ENCODE data around the gene KLHDC4. TPM values are rescaled to one million over a fixed set of nuclear protein-coding genes. Genes with fewer than 3 reads are reported as not detected.
"Not testable (repeated sequence)": the region's sequence is repeated elsewhere in the genome, so short reads cannot be mapped to it uniquely, and the experiment has no call there.

KLHDC4 gene
- 20.4 TPM for total RNA-seq

- Histone ChIP-seq H3K9me3 (ENCODE audit: control insufficient read depth in 3 of 3, low read length in 3 of 3) (no peaks in the 10 kb centered on the region), H3K4me3 (ENCODE audit: low read length in 3 of 3) (peak within 1 kb of the TSS; percentile 82 to 92 (median 89)), H3K36me3 (ENCODE audit: control insufficient read depth in 3 of 3, insufficient read depth in 3 of 3, low read length in 3 of 3) (peaks cover 14 to 32% (median 24%) of the 10 kb centered on the region in 3 donors), H3K27me3 (ENCODE audit: control insufficient read depth in 3 of 3, insufficient read depth in 3 of 3, low read length in 3 of 3) (no peaks in the 10 kb centered on the region), H3K4me1 (ENCODE audit: control insufficient read depth in 3 of 3, insufficient read depth in 3 of 3, low read length in 3 of 3) (peaks cover 14 to 25% (median 14%) of the 10 kb centered on the region in 3 donors), H3K9ac (ENCODE audit: low read depth in 1 of 3, low read length in 3 of 3) (peak within 1 kb of the TSS; percentile 89 to 92 (median 90)), H3K27ac (ENCODE audit: low read depth, low read length) (peak within 1 kb of the TSS; percentile 88)
These were observed at the start of gene KLHDC4 for GRCh38 chr16:87765776-87766484. KLHDC4 (minus strand) TSS chr16:87765986; CDS start chr16:87765890, 96 bp downstream.

- no peak overlapping the region for H3K27ac ChIP-seq (ENCODE audit: low read depth, low read length)
These were observed 49.8 kb upstream of the KLHDC4 start for GRCh38 chr16:87815567-87815966.

GRCh38 chr16:87812200-87812656 lies 46.4 kb upstream of the KLHDC4 start:
- H3K4me3 ChIP-seq (ENCODE audit: low read length in 3 of 3) = no peak overlapping the region
- no peak overlapping the region for H3K9ac ChIP-seq (ENCODE audit: low read depth in 1 of 3, low read length in 3 of 3)
- peaks cover 0 to 6% (median 0%) of the 10 kb centered on the region in 3 donors for H3K27me3 ChIP-seq (ENCODE audit: control insufficient read depth in 3 of 3, insufficient read depth in 3 of 3, low read length in 3 of 3)
- no peaks in the 10 kb centered on the region for H3K36me3 ChIP-seq (ENCODE audit: control insufficient read depth in 3 of 3, insufficient read depth in 3 of 3, low read length in 3 of 3)
- H3K9me3 ChIP-seq (ENCODE audit: control insufficient read depth in 3 of 3, low read length in 3 of 3) = no peaks in the 10 kb centered on the region
- H3K4me1 ChIP-seq (ENCODE audit: control insufficient read depth in 3 of 3, insufficient read depth in 3 of 3, low read length in 3 of 3) = peaks cover 0 to 10% (median 3%) of the 10 kb centered on the region in 3 donors
- no peak overlapping the region for H3K27ac ChIP-seq (ENCODE audit: low read depth, low read length)

More at GRCh38 chr16:87815567-87815966, 49.8 kb upstream of the KLHDC4 start:
- H3K4me1 ChIP-seq (ENCODE audit: control insufficient read depth in 3 of 3, insufficient read depth in 3 of 3, low read length in 3 of 3) = peaks cover 0 to 10% (median 3%) of the 10 kb centered on the region in 3 donors
- peaks cover 0 to 2% (median 0%) of the 10 kb centered on the region in 3 donors for H3K9me3 ChIP-seq (ENCODE audit: control insufficient read depth in 3 of 3, low read length in 3 of 3)
- no peaks in the 10 kb centered on the region for H3K27me3 ChIP-seq (ENCODE audit: control insufficient read depth in 3 of 3, insufficient read depth in 3 of 3, low read length in 3 of 3)
- H3K9ac ChIP-seq (ENCODE audit: low read depth in 1 of 3, low read length in 3 of 3) = peak overlapping the region in 1 of 3 donors; percentile 54
- no peaks in the 10 kb centered on the region for H3K36me3 ChIP-seq (ENCODE audit: control insufficient read depth in 3 of 3, insufficient read depth in 3 of 3, low read length in 3 of 3)
- no peak overlapping the region for H3K4me3 ChIP-seq (ENCODE audit: low read length in 3 of 3)

GRCh38 chr16:87811454-87811853 lies 45.7 kb upstream of the KLHDC4 start:
- not testable (repeated sequence) for H3K27ac ChIP-seq (ENCODE audit: low read depth, low read length); H3K36me3 ChIP-seq (ENCODE audit: control insufficient read depth in 3 of 3, insufficient read depth in 3 of 3, low read length in 3 of 3); H3K9me3 ChIP-seq (ENCODE audit: control insufficient read depth in 3 of 3, low read length in 3 of 3); H3K4me3 ChIP-seq (ENCODE audit: low read length in 3 of 3); H3K9ac ChIP-seq (ENCODE audit: low read depth in 1 of 3, low read length in 3 of 3)
- Histone ChIP-seq H3K4me1 (ENCODE audit: control insufficient read depth in 3 of 3, insufficient read depth in 3 of 3, low read length in 3 of 3) (peaks cover 0 to 11% (median 3%) of the 10 kb centered on the region in 3 donors), H3K27me3 (ENCODE audit: control insufficient read depth in 3 of 3, insufficient read depth in 3 of 3, low read length in 3 of 3) (peaks cover 0 to 13% (median 0%) of the 10 kb centered on the region in 3 donors)

GRCh38 chr16:87809150-87809902 lies 43.5 kb upstream of the KLHDC4 start:
- Histone ChIP-seq H3K4me3 (ENCODE audit: low read length in 3 of 3) (no peak overlapping the region), H3K36me3 (ENCODE audit: control insufficient read depth in 3 of 3, insufficient read depth in 3 of 3, low read length in 3 of 3) (no peaks in the 10 kb centered on the region), H3K27ac (ENCODE audit: low read depth, low read length) (no peak overlapping the region)

GRCh38 chr16:87808108-87808507 lies 42.3 kb upstream of the KLHDC4 start:
- Histone ChIP-seq H3K27me3 (ENCODE audit: control insufficient read depth in 3 of 3, insufficient read depth in 3 of 3, low read length in 3 of 3) (peaks cover 0 to 19% (median 3%) of the 10 kb centered on the region in 3 donors), H3K36me3 (ENCODE audit: control insufficient read depth in 3 of 3, insufficient read depth in 3 of 3, low read length in 3 of 3) (no peaks in the 10 kb centered on the region), H3K4me1 (ENCODE audit: control insufficient read depth in 3 of 3, insufficient read depth in 3 of 3, low read length in 3 of 3) (peaks cover 0 to 3% (median 0%) of the 10 kb centered on the region in 3 donors), H3K9me3 (ENCODE audit: control insufficient read depth in 3 of 3, low read length in 3 of 3) (no peaks in the 10 kb centered on the region), H3K9ac (ENCODE audit: low read depth in 1 of 3, low read length in 3 of 3) (no peak overlapping the region), H3K4me3 (ENCODE audit: low read length in 3 of 3) (no peak overlapping the region), H3K27ac (ENCODE audit: low read depth, low read length) (no peak overlapping the region)

More at GRCh38 chr16:87809150-87809902, 43.5 kb upstream of the KLHDC4 start:
- Histone ChIP-seq H3K27me3 (ENCODE audit: control insufficient read depth in 3 of 3, insufficient read depth in 3 of 3, low read length in 3 of 3) (peaks cover 0 to 19% (median 3%) of the 10 kb centered on the region in 3 donors), H3K9me3 (ENCODE audit: control insufficient read depth in 3 of 3, low read length in 3 of 3) (no peaks in the 10 kb centered on the region), H3K9ac (ENCODE audit: low read depth in 1 of 3, low read length in 3 of 3) (no peak overlapping the region), H3K4me1 (ENCODE audit: control insufficient read depth in 3 of 3, insufficient read depth in 3 of 3, low read length in 3 of 3) (peaks cover 0 to 3% (median 0%) of the 10 kb centered on the region in 3 donors)

GRCh38 chr16:87806641-87807546 lies 41.1 kb upstream of the KLHDC4 start:
- H3K9me3 ChIP-seq (ENCODE audit: control insufficient read depth in 3 of 3, low read length in 3 of 3) = no peaks in the 10 kb centered on the region
- no peaks in the 10 kb centered on the region for H3K36me3 ChIP-seq (ENCODE audit: control insufficient read depth in 3 of 3, insufficient read depth in 3 of 3, low read length in 3 of 3)
- peak overlapping the region in 1 of 3 donors; percentile 20 for H3K4me3 ChIP-seq (ENCODE audit: low read length in 3 of 3)
- H3K27ac ChIP-seq (ENCODE audit: low read depth, low read length) = no peak overlapping the region
- no peak overlapping the region for H3K9ac ChIP-seq (ENCODE audit: low read depth in 1 of 3, low read length in 3 of 3)
- peaks cover 0 to 19% (median 3%) of the 10 kb centered on the region in 3 donors for H3K27me3 ChIP-seq (ENCODE audit: control insufficient read depth in 3 of 3, insufficient read depth in 3 of 3, low read length in 3 of 3)
- peaks cover 0 to 3% (median 0%) of the 10 kb centered on the region in 3 donors for H3K4me1 ChIP-seq (ENCODE audit: control insufficient read depth in 3 of 3, insufficient read depth in 3 of 3, low read length in 3 of 3)

- Histone ChIP-seq H3K36me3 (ENCODE audit: control insufficient read depth in 3 of 3, insufficient read depth in 3 of 3, low read length in 3 of 3) (no peaks in the 10 kb centered on the region), H3K27ac (ENCODE audit: low read depth, low read length) (no peak overlapping the region), H3K9ac (ENCODE audit: low read depth in 1 of 3, low read length in 3 of 3) (no peak overlapping the region), H3K9me3 (ENCODE audit: control insufficient read depth in 3 of 3, low read length in 3 of 3) (no peaks in the 10 kb centered on the region), H3K27me3 (ENCODE audit: control insufficient read depth in 3 of 3, insufficient read depth in 3 of 3, low read length in 3 of 3) (peaks cover 0 to 19% (median 3%) of the 10 kb centered on the region in 3 donors), H3K4me3 (ENCODE audit: low read length in 3 of 3) (peak overlapping the region in 1 of 3 donors; percentile 20), H3K4me1 (ENCODE audit: control insufficient read depth in 3 of 3, insufficient read depth in 3 of 3, low read length in 3 of 3) (peaks cover 0 to 3% (median 0%) of the 10 kb centered on the region in 3 donors)
These were observed 40.5 kb upstream of the KLHDC4 start for GRCh38 chr16:87806261-87806640.

- Histone ChIP-seq H3K9me3 (ENCODE audit: control insufficient read depth in 3 of 3, low read length in 3 of 3) (no peaks in the 10 kb centered on the region), H3K4me3 (ENCODE audit: low read length in 3 of 3) (no peak overlapping the region), H3K4me1 (ENCODE audit: control insufficient read depth in 3 of 3, insufficient read depth in 3 of 3, low read length in 3 of 3) (peaks cover 0 to 3% (median 0%) of the 10 kb centered on the region in 3 donors), H3K27ac (ENCODE audit: low read depth, low read length) (no peak overlapping the region), H3K9ac (ENCODE audit: low read depth in 1 of 3, low read length in 3 of 3) (no peak overlapping the region), H3K27me3 (ENCODE audit: control insufficient read depth in 3 of 3, insufficient read depth in 3 of 3, low read length in 3 of 3) (peaks cover 0 to 14% (median 3%) of the 10 kb centered on the region in 3 donors), H3K36me3 (ENCODE audit: control insufficient read depth in 3 of 3, insufficient read depth in 3 of 3, low read length in 3 of 3) (no peaks in the 10 kb centered on the region)
These were observed 37.6 kb upstream of the KLHDC4 start for GRCh38 chr16:87803385-87803784.

Data from skeletal muscle tissue (tissue), 4 donors.